ENCODE data around the gene EEF1A1. TPM values are rescaled to one million over a fixed set of nuclear protein-coding genes. Genes with fewer than 3 reads are reported as not detected.
"Not testable (repeated sequence)": the region's sequence is repeated elsewhere in the genome, so short reads cannot be mapped to it uniquely, and the experiment has no call there.

The EEF1A1 gene
- total RNA-seq, 1 donor: 21,603 TPM

DNA sequence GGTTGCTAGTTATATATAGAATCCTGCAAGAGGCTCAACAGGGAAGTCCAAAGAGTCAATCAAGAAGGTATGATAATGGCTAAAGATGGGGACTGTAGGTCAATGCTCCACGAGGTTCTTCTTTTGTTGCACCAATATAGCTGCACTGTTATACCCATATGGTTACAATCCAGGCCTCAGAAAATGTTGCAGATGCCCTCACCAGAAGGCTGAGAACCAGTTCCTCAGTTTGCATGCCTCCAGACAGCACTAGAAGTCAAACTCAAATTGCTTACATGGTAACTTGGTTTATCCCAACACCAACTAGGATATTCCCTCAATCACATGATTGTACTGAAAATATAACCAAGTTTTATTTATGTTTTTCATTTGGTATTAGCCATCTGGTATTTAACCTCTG lies 12.1 kb downstream of the EEF1A1 start:
- no peak overlapping the region for H3K4me3 ChIP-seq (ENCODE audit: low read depth, low read length)
- TF ChIP-seq, protein P1, sequence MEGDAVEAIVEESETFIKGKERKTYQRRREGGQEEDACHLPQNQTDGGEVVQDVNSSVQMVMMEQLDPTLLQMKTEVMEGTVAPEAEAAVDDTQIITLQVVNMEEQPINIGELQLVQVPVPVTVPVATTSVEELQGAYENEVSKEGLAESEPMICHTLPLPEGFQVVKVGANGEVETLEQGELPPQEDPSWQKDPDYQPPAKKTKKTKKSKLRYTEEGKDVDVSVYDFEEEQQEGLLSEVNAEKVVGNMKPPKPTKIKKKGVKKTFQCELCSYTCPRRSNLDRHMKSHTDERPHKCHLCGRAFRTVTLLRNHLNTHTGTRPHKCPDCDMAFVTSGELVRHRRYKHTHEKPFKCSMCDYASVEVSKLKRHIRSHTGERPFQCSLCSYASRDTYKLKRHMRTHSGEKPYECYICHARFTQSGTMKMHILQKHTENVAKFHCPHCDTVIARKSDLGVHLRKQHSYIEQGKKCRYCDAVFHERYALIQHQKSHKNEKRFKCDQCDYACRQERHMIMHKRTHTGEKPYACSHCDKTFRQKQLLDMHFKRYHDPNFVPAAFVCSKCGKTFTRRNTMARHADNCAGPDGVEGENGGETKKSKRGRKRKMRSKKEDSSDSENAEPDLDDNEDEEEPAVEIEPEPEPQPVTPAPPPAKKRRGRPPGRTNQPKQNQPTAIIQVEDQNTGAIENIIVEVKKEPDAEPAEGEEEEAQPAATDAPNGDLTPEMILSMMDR (IDR thresholded peaks at IDR 0.05; ENCODE audit: insufficient read depth, low read length): no peak
- DNase-seq (ENCODE audit: low read depth): no peak

DNA sequence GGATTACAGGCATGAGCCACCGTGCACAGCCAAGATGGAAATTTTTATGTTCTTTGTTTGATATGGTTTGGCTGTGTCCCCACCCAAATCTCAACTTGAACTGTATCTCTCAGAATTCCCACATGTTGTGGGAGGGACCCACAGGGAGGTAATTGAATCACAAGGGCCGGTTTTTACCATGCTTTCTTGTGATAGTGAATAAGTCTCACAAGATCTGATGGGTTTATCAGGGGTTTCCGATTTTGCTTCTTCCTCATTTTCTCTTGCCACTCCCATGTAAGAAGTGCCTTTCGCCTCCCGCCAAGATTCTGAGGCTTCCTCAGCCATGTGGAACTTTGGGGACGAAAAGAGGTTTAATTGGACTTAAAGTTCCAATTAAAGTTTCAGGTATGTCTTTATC lies 14.6 kb downstream of the EEF1A1 start:
- TF ChIP-seq, protein P1 (IDR thresholded peaks at IDR 0.05; ENCODE audit: insufficient read depth, low read length): no peak
- no peak overlapping the region for H3K4me3 ChIP-seq (ENCODE audit: low read depth, low read length)
- no peak for DNase-seq (ENCODE audit: low read depth)

DNA sequence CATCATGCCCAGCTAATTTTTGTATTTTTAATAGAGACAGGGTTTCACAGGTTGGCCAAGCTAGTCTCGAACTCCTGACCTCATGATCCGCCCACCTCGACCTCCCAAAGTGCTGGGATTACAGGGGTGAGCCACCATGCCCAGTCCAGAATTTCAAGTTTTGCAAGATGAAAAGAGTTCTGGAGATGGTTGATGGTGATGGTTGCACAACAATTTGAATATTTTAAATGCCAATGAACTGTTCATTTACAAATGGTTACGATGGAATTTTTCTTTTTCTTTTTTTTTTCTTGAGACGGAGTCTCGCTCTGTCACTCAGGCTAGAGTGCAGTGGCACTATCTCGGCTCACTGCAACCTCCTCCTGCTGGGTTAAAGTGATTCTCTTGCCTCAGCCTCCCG lies 15.1 kb downstream of the EEF1A1 start:
- not testable (repeated sequence) for DNase-seq (ENCODE audit: low read depth); H3K4me3 ChIP-seq (ENCODE audit: low read depth, low read length)

DNA sequence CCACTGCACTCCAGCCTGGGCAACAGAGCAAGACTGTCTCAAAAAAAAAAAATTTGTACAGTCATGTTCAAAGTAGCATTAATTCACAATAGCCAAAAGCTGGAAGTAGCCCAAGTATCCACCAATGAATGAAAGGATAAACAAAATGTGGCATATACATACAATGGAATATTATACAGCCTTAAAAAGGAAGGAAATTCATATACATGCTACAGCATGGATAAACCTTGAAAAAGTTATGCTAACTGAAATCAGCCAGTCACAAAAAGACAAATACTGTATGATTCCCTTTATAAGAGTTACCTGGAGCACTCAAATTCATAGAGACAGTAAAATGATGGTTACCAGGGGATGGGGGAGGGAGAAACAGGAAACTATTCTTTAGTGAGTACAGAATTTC lies 15.7 kb downstream of the EEF1A1 start:
- TF ChIP-seq, protein P1 (IDR thresholded peaks at IDR 0.05; ENCODE audit: insufficient read depth, low read length): no peak
- no peak overlapping the region for H3K4me3 ChIP-seq (ENCODE audit: low read depth, low read length)
- DNase-seq (ENCODE audit: low read depth): no peak

DNA sequence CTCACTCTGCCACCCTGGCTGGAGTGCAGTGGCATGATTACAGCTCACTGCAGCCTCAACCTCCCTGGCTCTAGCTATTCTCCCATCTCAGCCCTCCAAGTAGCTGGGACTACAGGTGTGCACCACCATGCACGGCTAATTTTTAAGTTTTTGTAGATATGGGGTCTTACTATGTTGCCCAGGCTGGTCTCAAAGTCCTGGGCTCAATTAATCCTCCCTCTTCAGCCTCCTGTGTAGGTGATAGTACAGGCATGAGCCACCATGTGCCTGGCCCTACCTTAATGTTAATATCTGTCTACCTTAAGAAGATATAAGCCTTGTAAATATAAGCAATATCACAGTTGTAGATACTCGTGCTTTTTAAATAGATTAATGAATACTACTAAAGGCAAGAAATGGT lies 16.7 kb downstream of the EEF1A1 start:
- TF ChIP-seq, protein P1 (IDR thresholded peaks at IDR 0.05; ENCODE audit: insufficient read depth, low read length): no peak
- no peak for DNase-seq (ENCODE audit: low read depth)
- no peak overlapping the region for H3K4me3 ChIP-seq (ENCODE audit: low read depth, low read length)

DNA sequence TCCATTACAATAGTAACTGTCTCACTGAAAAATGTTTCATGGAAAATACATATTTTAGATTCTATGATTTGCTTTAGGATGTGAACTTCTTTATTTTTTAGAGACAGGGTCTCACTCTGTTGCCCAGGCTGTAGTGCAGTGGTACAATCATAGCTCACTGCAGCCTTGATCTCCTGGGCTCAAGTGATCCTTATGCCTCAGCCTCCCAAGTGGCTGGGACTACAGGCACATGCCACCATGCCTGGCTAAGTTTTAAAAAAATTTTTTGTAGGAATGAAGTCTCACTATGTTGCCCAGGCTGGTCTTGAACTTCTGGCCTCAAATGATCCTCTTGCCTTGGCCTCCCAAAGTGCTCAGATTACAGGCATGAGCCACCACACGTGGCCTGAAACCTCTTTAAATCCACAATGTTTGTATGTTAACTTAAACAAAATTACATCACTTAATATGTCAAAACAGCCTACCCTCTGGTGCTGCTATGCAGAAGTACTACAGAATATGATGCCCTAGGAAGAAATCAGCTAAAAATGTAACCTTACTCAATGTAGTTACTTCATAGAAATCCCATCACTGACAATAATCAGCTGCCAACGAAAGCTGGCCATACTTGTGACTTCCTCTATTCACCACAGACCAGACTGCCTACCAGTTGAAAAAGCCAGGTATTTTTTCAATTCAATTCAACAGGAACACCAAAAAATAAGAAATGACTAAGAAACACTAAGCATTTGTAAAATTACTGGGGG lies 17.6 kb downstream of the EEF1A1 start:
- H3K4me3 ChIP-seq (ENCODE audit: low read depth, low read length): no peak overlapping the region
- no peak for DNase-seq (ENCODE audit: low read depth)
- TF ChIP-seq, protein P1 (IDR thresholded peaks at IDR 0.05; ENCODE audit: insufficient read depth, low read length): no peak

DNA sequence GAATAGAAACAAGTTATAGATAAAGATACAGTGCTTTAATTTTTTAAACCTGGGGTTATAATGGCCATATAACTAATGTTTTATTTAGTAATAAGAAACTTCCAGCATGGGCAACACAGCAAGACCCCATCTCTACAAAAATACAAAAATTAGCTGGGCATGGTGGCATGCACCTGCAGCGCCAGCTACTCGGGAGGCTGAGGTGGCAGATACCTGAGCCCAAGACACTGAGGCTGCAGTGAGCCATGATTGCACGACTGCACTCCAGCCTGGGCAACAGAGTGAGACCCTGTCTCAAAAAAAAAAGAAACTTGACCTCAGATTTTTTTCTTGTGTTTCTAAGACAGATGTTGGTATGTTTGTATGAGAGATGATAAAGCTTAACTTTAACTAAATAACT lies 22.9 kb downstream of the EEF1A1 start:
- DNase-seq (ENCODE audit: low read depth): no peak
- H3K4me3 ChIP-seq (ENCODE audit: low read depth, low read length): no peak overlapping the region
- TF ChIP-seq, protein P1 (IDR thresholded peaks at IDR 0.05; ENCODE audit: insufficient read depth, low read length): no peak

Data from fibroblast of the aortic adventitia (primary cell).